K562 (cell line): ENCODE measurements around the gene C1orf198. TPM values are rescaled to one million over a fixed set of nuclear protein-coding genes. Genes with fewer than 3 reads are reported as not detected.

Experiments
- ATAC-seq: fragments of 200-7000 bp; cut with Tn5 transposase; 3 replicates; pipeline ENCODE4 v1.9.1; 2020; ENCODE audit warnings: moderate library complexity
- BruUV-seq: library from RNA; stranded (reverse); fragments of 400-500 nt; replicated peaks from 2 replicates; lab custom pipeline; 2021; lab: Mats Ljungman, UMichigan
- CTCF ChIA-PET: fragments of 300-600 bp; formaldehyde crosslinking; extraction: SDS; loops from one replicate; lab custom pipeline; 2021; ENCODE audit warnings: low intra/inter-chr PET ratio; lab: Yijun Ruan, JAX
- POLR2A ChIA-PET: fragments of 300-600, 350-650 bp; sonication (Branson Sonifier 250); formaldehyde crosslinking; extraction: SDS; loops from one replicate; lab custom pipeline; 2021; ENCODE audit warnings: antibody characterized with exemption, inconsistent platforms; lab: Yijun Ruan, JAX
- DNase-seq, 4 experiments: peaks; one replicate each; pipeline versions ENCODE4 v3.0.0 to v3.0.0-alpha.2; 2011 to 2018; ENCODE audit warnings: low spot score in 3 of 4, mixed read lengths in 3 of 4; ENCODE audit errors: extremely low read depth in 1 of 4
- FAIRE-seq: peaks from 2 replicates; lab custom pipeline; 2011; peaks lifted over from hg19 to GRCh38; lab: Jason Lieb, UNC
- H2AFZ ChIP-seq: 2 replicates; pipeline ENCODE4 v1.6.0; 2011; ENCODE audit warnings: low read depth, low read length, control low read depth, inconsistent platforms
- H3K27ac ChIP-seq: fragments of 200-600 bp; 3 replicates; pipeline ENCODE4 v1.8.0; 2011; ENCODE audit warnings: low read depth, mild to moderate bottlenecking, control low read depth, inconsistent platforms, low read length, moderate library complexity, mixed read lengths; ENCODE audit errors: extremely low read depth
- H3K27me3 ChIP-seq, 2 experiments: fragments of 300-600 bp in 1 of 2; 2 replicates in 1 of 2; 3 replicates in 1 of 2; pipeline versions ENCODE4 v1.6.0 to v1.8.0; 2011; ENCODE audit warnings: inconsistent platforms in 2 of 2, low read length in 2 of 2, mild to moderate bottlenecking in 1 of 2, mixed read lengths in 1 of 2, moderate library complexity in 1 of 2; ENCODE audit not compliant: control insufficient read depth in 2 of 2, insufficient read depth in 2 of 2
- H3K36me3 ChIP-seq: fragments of 300-600 bp; 3 replicates; pipeline ENCODE4 v1.8.0; 2011; ENCODE audit warnings: mild to moderate bottlenecking, low read length, inconsistent platforms; ENCODE audit not compliant: control insufficient read depth, insufficient read depth
- H3K4me1 ChIP-seq, 2 experiments: fragments of 200-600 bp in 1 of 2; replicated peaks in 1 of 2; 2 replicates in 1 of 2; 3 replicates in 1 of 2; pipeline versions ENCODE4 v1.5.1 to v1.8.0; 2011; ENCODE audit warnings: inconsistent platforms in 2 of 2, low read length in 2 of 2, mild to moderate bottlenecking in 1 of 2, mixed read lengths in 1 of 2, moderate library complexity in 1 of 2; ENCODE audit not compliant: control insufficient read depth in 2 of 2, insufficient read depth in 2 of 2
- H3K4me2 ChIP-seq: 2 replicates; pipeline ENCODE4 v1.6.1; 2011; ENCODE audit warnings: low read length, control low read depth, inconsistent platforms, mixed read lengths; ENCODE audit not compliant: insufficient read depth
- H3K4me3 ChIP-seq: fragments of 200-600 bp; sonication (generic), shearing (Covaris generic); 2 replicates; pipeline ENCODE4 v1.5.1; 2016; ENCODE audit warnings: control low read depth, inconsistent platforms
- H3K79me2 ChIP-seq: fragments of 200-600 bp; 3 replicates; pipeline ENCODE4 v1.8.0; 2011; ENCODE audit warnings: low read length, inconsistent platforms; ENCODE audit not compliant: control insufficient read depth, insufficient read depth
- H3K9ac ChIP-seq, 2 experiments: 2 replicates each; pipeline versions ENCODE4 v1.6.0 to v1.6.1; 2011; ENCODE audit warnings: low read depth in 2 of 2, low read length in 2 of 2, control low read depth in 1 of 2, inconsistent platforms in 1 of 2, mild to moderate bottlenecking in 1 of 2, mixed read lengths in 1 of 2; ENCODE audit not compliant: insufficient read depth in 1 of 2
- H3K9me1 ChIP-seq: one replicate; pipeline ENCODE4 v1.6.0; 2011; ENCODE audit warnings: inconsistent platforms, mild to moderate bottlenecking, low read length, moderate library complexity; ENCODE audit not compliant: control insufficient read depth, insufficient read depth
- H3K9me3 ChIP-seq: replicated peaks from 2 replicates; pipeline ENCODE4 v1.5.1; 2011; ENCODE audit warnings: low read depth, low read length, inconsistent platforms; ENCODE audit not compliant: control insufficient read depth, insufficient read depth
- H4K20me1 ChIP-seq: replicated peaks from 2 replicates; pipeline ENCODE4 v1.6.1; 2011; ENCODE audit warnings: low read length, inconsistent platforms, mixed read lengths; ENCODE audit not compliant: control insufficient read depth, insufficient read depth
- DPF2 ChIP-seq: fragments of 450-650 bp; IDR thresholded peaks from 2 replicates; pipeline ENCODE4 v1.6.1; 2016
- E2F1 ChIP-seq: sonication (generic); formaldehyde crosslinking; IDR thresholded peaks from 2 replicates; pipeline ENCODE4 v1.8.1; 2023; ENCODE audit warnings: mild to moderate bottlenecking, missing genetic modification reagents, moderate library complexity
- FOSL1 ChIP-seq: fragments of 200-800 bp; sonication (Bioruptor generic); conservative IDR thresholded peaks from 2 replicates; pipeline ENCODE4 v1.6.1; 2016; ENCODE audit warnings: missing genetic modification characterization, missing compliant biosample characterization
- GTF2E2 ChIP-seq: fragments of 200-800 bp; sonication (Bioruptor generic); IDR thresholded peaks from 2 replicates; pipeline ENCODE4 v1.6.1; 2016; ENCODE audit warnings: missing genetic modification characterization, missing compliant biosample characterization
- JUN ChIP-seq, 2 experiments: sonication (generic) in 1 of 2; formaldehyde crosslinking in 1 of 2; IDR thresholded peaks; 2 replicates each; pipeline versions ENCODE4 v1.6.1 to v1.8.0; 2012 to 2022; ENCODE audit warnings: borderline replicate concordance in 2 of 2, mild to moderate bottlenecking in 2 of 2, improper control_type of control experiment in 1 of 2, low read depth in 1 of 2, low read length in 1 of 2, missing genetic modification reagents in 1 of 2
- JUND ChIP-seq, 2 experiments: IDR thresholded peaks; 2 replicates in 1 of 2; 3 replicates in 1 of 2; pipeline ENCODE4 v1.6.1; 2011; ENCODE audit warnings: borderline replicate concordance in 2 of 2, low read depth in 2 of 2, low read length in 2 of 2, improper control_type of control experiment in 1 of 2, missing biosample characterization in 1 of 2, missing genetic modification characterization in 1 of 2, missing genetic modification reagents in 1 of 2
- LEF1 ChIP-seq: fragments of 450-650 bp; IDR thresholded peaks from 2 replicates; pipeline ENCODE4 v1.6.1; 2016; ENCODE audit warnings: mild to moderate bottlenecking
- MEF2A ChIP-seq: IDR thresholded peaks from 2 replicates; pipeline ENCODE4 v1.6.1; 2011; ENCODE audit warnings: low read depth, mild to moderate bottlenecking, low read length, moderate library complexity; ENCODE audit not compliant: control insufficient read depth
- MEF2D ChIP-seq: conservative IDR thresholded peaks from 2 replicates; pipeline ENCODE4 v1.6.1; 2016; ENCODE audit warnings: low read depth, missing genetic modification characterization, missing compliant biosample characterization
- POU5F1 ChIP-seq: fragments of 150-350 bp; IDR thresholded peaks from 2 replicates; pipeline ENCODE4 v1.6.1; 2014; ENCODE audit warnings: borderline replicate concordance, low read length, low read depth, mild to moderate bottlenecking; ENCODE audit not compliant: partially characterized antibody
- RAD51 ChIP-seq: fragments of 450-650 bp; IDR thresholded peaks from 2 replicates; pipeline ENCODE4 v1.7.1; 2016; ENCODE audit warnings: low read depth, mild to moderate bottlenecking, borderline replicate concordance
- ZKSCAN8 ChIP-seq: fragments of 200-800 bp; sonication (Bioruptor generic); IDR thresholded peaks from 2 replicates; pipeline ENCODE4 v1.6.1; 2016; ENCODE audit warnings: missing genetic modification characterization, missing compliant biosample characterization
- ZNF395 ChIP-seq: fragments of 200-800 bp; sonication (Bioruptor generic); IDR thresholded peaks from 2 replicates; pipeline ENCODE4 v1.6.1; 2017; ENCODE audit warnings: missing genetic modification characterization, missing compliant biosample characterization
- ZNF589 ChIP-seq: fragments of 200-800 bp; sonication (Bioruptor generic); IDR thresholded peaks from 2 replicates; pipeline ENCODE4 v1.6.1; 2016; ENCODE audit warnings: low read depth, missing genetic modification characterization, missing compliant biosample characterization
- ZNF639 ChIP-seq, 2 experiments: fragments of 200-800 bp in 1 of 2; sonication (Bioruptor generic) in 1 of 2; sonication (generic) in 1 of 2; formaldehyde crosslinking in 1 of 2; IDR thresholded peaks in 1 of 2; conservative IDR thresholded peaks in 1 of 2; 2 replicates each; pipeline versions ENCODE4 v1.5.0 to v1.6.1; 2016 to 2020; ENCODE audit warnings: missing compliant biosample characterization in 1 of 2, missing genetic modification characterization in 1 of 2, missing genetic modification reagents in 1 of 2
- WGBS: fragments of 100-300 bp; shearing (Covaris generic); methylation state at CpG from one replicate; pipeline ENCODE4 v1.1.6; 2016; ENCODE audit warnings: low coverage, mixed read lengths; ENCODE audit not compliant: insufficient coverage; ENCODE audit errors: missing lambda C conversion rate; 5-methylcytosine and 5-hydroxymethylcytosine counted together
- in situ Hi-C: fragments of 300-500 bp; cut with MboI; formaldehyde crosslinking; loops from 4 replicates; pipeline ENCODE4 v1.15.0; 2018; ENCODE audit warnings: inconsistent platforms, mixed read lengths
- intact Hi-C: fragments of 100-400 bp; cut with micrococcal nuclease; formaldehyde crosslinking; loops from 2 replicates; pipeline ENCODE4 v1.14.2; 2022
- polyA plus RNA-seq, 8 experiments: library from polyadenylated mRNA; depleted of rRNA in 4 of 8; stranded (reverse) in 5 of 8; unstranded in 3 of 8; fragments of >200 nt; fragmentation: Nextera tagmentation in 2 of 8; fragmentation: Illumina TruSeq in 1 of 8; extraction: Ambion mirVana in 2 of 8; extraction: Trizol in 1 of 8; gene quantifications; 2 replicates each; pipeline versions ENCODE4 v1.2.1 to v1.2.3, GENCODE V29; 2011 to 2014; ENCODE audit warnings: inconsistent platforms in 1 of 8, missing spikeins in 1 of 8
- total RNA-seq, 7 experiments: library from RNA; depleted of rRNA in 6 of 7; stranded (reverse); fragments of >200 nt in 6 of 7; fragmentation: Illumina TruSeq in 2 of 7; extraction: Trizol in 2 of 7; gene quantifications; 2 replicates each; pipeline versions ENCODE4 v1.2.1 to v1.2.3, GENCODE V29; 2011 to 2021; ENCODE audit warnings: low replicate concordance in 1 of 7

The C1orf198 gene
- total and polyA plus RNA-seq, 9 of the 15 experiments (the other 6 are each of a cell fraction or from before 2014, with no cell fraction given): 2.0 to 15.1 (median 10.4) TPM

- peak; percentile 44 for ATAC-seq
- H3K27ac ChIP-seq: no peak overlapping the region
- no peaks in the 10 kb centered on the region for H4K20me1 ChIP-seq
- WGBS: 4% methylated on average over 11 of the region's 11 CpGs
- H3K36me3 ChIP-seq: no peaks in the 10 kb centered on the region
- CTCF ChIA-PET: no interaction called here
- peaks cover 22 to 54% of the 10 kb centered on the region in 2 experiments; a peak in 4 of 5 replicates for H3K27me3 ChIP-seq
- no peak overlapping the region for H3K9ac ChIP-seq
- DNase-seq: no peak
- no peaks in the 10 kb centered on the region for H3K9me1 ChIP-seq
- no peaks in the 10 kb centered on the region for H3K79me2 ChIP-seq
- in situ Hi-C loops (no loop called here), intact Hi-C loops (no loop called here)
- POLR2A ChIA-PET: no interaction called here
- no peak overlapping the region; the same call in 1 of the 2 replicates for H2AFZ ChIP-seq
- H3K4me3 ChIP-seq: no peak overlapping the region
- BruUV-seq: no TSS peak
- FAIRE-seq: no peak
- H3K4me2 ChIP-seq: no peak overlapping the region; the same call in 1 of the 2 replicates
- H3K4me1 ChIP-seq: peaks cover 0 to 6% of the 10 kb centered on the region in 2 experiments; a peak in 3 of 5 replicates
- H3K9me3 ChIP-seq: no peaks in the 10 kb centered on the region
- TF ChIP-seq LEF1 (no peak), ZNF395 (peak; percentile 79; the same call in 1 of the 2 replicates), DPF2 (peak; percentile 25; the same call in 1 of the 2 replicates), E2F1 (CRISPR knock-in tag) (no peak), POU5F1 (no peak), JUN (IDR thresholded peaks at IDR 0.05; ENCODE audit: borderline replicate concordance, low read depth, low read length) (0 out of 2 replicates have a peak, but pooled peaks have one; percentile 40), JUN (CRISPR knock-in tag; IDR thresholded peaks at IDR 0.05; ENCODE audit: borderline replicate concordance) (no peak), ZKSCAN8 (CRISPR knock-in tag) (0 out of 2 replicates have a peak, but pooled peaks have one; percentile 45), ZNF639 (CRISPR knock-in tag; conservative IDR thresholded peaks at IDR 0.05 in 1 of 2, IDR thresholded peaks at IDR 0.05 in 1 of 2) (peak in 1 of 2 experiments; percentile 33; a peak in 1 of 4 replicates), MEF2D (peak; percentile 94), MEF2A (peak; percentile 90), FOSL1 (tag) (peak; percentile 87), GTF2E2 (tag) (0 out of 2 replicates have a peak, but pooled peaks have one; percentile 9), RAD51 (no peak), JUND (IDR thresholded peaks at IDR 0.05; ENCODE audit: borderline replicate concordance, low read depth, low read length) (peak; percentile 78), JUND (tag; IDR thresholded peaks at IDR 0.05; ENCODE audit: borderline replicate concordance, low read depth, low read length) (peak; percentile 80; the same call in 2 of the 3 replicates), ZNF589 (CRISPR knock-in tag) (peak; percentile 64; the same call in 1 of the 2 replicates)
Measured at GRCh38 chr1:230824919-230825721, 43.2 kb downstream of the C1orf198 start.
